ENCODE results near the gene FER1L5.

- TF ChIP-seq CTCF (conservative IDR thresholded peaks at IDR 0.05) = no peak
- no peak for TF ChIP-seq EZH2 (IDR thresholded peaks at IDR 0.05; ENCODE audit: low read depth)
Measured at GRCh38 chr2:96698221-96698861, 55.8 kb downstream of the FER1L5 start.

Measured in PC-9 (cell line).